D721Med (cell line): ENCODE measurements around the gene DHH.
A peak's percentile ranks its signal among the peaks of the same experiment; 100 is the strongest.

Source experiments
- DNase-seq: peaks from one replicate; pipeline ENCODE4 v3.0.0; 2011; ENCODE audit warnings: low spot score; ENCODE audit not compliant: insufficient read length
- FAIRE-seq: peaks from 2 replicates; lab custom pipeline; 2011; peaks lifted over from hg19 to GRCh38; lab: Jason Lieb, UNC
- TF ChIP-seq, protein P1 (sequence below): IDR thresholded peaks from 2 replicates; pipeline ENCODE4 v1.5.1; 2012; ENCODE audit warnings: mild to moderate bottlenecking, control low read depth; ENCODE audit not compliant: insufficient read depth; ENCODE audit errors: missing control alignments

Gene DHH

DNA sequence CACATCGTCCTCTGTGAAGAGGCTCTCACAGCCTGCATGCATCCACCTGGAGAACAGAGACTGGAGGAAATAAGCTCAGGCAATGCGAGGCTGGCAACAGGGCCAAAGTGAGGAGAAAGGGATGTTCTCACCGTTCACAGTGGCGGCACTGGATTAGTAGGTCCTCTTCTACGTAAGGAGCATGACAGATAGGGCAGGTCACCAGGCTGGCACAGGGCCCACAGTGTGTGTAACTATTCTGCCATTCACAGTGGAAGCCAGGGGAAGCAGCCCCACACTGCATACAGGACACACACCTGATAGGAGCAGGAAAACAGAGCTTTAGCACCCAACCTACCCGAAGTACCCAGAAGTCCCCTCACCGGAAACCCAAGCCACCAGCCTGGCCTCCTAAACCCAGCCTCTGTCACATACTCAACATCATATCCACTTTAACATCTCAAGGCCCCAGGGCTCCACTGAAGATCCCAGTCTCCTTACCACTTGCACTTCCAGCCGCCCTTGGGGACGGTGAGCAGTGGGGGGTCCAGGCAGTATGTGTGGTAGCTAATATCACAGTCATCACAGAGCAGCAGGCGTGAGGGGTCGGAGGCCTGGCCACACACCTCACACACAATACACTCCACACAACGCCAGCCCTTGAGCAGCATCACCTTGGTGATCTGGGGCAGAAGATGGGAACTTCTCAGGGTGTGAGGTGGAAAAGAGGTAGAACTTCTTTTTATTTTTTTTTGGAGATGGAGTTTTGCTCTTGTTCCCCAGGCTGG is 48.3 kb downstream of the DHH start:
- DNase-seq = no peak
- FAIRE-seq = no peak
- TF ChIP-seq, protein P1, sequence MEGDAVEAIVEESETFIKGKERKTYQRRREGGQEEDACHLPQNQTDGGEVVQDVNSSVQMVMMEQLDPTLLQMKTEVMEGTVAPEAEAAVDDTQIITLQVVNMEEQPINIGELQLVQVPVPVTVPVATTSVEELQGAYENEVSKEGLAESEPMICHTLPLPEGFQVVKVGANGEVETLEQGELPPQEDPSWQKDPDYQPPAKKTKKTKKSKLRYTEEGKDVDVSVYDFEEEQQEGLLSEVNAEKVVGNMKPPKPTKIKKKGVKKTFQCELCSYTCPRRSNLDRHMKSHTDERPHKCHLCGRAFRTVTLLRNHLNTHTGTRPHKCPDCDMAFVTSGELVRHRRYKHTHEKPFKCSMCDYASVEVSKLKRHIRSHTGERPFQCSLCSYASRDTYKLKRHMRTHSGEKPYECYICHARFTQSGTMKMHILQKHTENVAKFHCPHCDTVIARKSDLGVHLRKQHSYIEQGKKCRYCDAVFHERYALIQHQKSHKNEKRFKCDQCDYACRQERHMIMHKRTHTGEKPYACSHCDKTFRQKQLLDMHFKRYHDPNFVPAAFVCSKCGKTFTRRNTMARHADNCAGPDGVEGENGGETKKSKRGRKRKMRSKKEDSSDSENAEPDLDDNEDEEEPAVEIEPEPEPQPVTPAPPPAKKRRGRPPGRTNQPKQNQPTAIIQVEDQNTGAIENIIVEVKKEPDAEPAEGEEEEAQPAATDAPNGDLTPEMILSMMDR = no peak

DNA sequence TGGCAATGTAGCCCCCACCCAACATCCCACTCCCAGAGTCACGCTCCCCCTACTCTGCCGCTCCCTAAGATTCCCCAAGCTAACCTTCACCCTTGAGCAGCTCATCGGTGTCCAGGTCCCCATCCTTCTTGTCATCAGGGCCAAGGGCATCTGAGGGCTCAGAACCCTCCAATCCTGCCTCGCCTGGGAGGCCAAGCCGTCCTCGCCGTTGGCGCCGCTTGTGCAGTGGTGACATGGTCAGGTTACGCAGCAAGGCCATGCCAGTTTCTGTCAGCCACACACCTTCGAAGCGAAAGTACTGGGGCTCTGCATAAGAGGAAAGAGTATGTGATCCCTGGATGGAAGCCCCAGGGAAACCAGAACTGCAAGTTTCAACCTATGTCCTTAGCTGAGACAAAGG is 49.9 kb downstream of the DHH start:
- FAIRE-seq (no peak), DNase-seq (no peak)
- TF ChIP-seq, protein P1 = no peak

DNA sequence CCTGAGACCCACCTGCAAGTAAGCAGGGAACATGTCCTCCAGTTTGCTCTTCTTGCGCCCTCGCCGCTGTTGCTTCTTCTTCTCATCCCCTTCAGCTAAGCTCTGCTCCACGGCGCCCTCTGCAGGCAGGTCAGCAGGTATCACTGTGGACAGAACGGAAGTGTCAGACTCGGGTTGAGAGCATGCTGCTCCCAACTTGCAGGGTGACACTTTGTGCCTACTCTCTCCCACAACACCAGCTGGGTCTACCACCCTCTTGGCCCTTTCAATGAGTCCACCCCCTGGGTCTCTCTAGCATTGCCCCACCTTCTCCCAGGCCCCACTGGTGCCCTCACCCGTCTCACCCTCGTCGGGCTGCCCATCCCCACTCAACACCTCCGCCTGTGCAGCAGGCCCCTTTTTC is 50.7 kb downstream of the DHH start:
- FAIRE-seq = no peak
- TF ChIP-seq, protein P1 = peak; percentile 81
- peak; percentile 91 for DNase-seq

- TF ChIP-seq, protein P1 = no peak
- DNase-seq = no peak
- FAIRE-seq = no peak
Measured at GRCh38 chr12:49043241-49043640, 51.4 kb downstream of the DHH start.

GRCh38 chr12:49041881-49042484 is 52.6 kb downstream of the DHH start:
- TF ChIP-seq, protein P1 = no peak
- DNase-seq (no peak), FAIRE-seq (no peak)

GRCh38 chr12:49041036-49041880 is 53.3 kb downstream of the DHH start:
- FAIRE-seq = no peak
- TF ChIP-seq, protein P1 = no peak
- DNase-seq = no peak
